HG03064 (cell line): Measurements from ENCODE around the gene CD70.
"Not testable (repeated sequence)": the region's sequence is repeated elsewhere in the genome, so short reads cannot be mapped to it uniquely, and the experiment has no call there.

Experiments
- ATAC-seq: cut with Tn5 transposase; IDR thresholded peaks from one replicate; pipeline ENCODE4 v1.9.1; 2021; ENCODE audit warnings: low read depth; ENCODE audit not compliant: unreplicated experiment

CD70 gene

DNA sequence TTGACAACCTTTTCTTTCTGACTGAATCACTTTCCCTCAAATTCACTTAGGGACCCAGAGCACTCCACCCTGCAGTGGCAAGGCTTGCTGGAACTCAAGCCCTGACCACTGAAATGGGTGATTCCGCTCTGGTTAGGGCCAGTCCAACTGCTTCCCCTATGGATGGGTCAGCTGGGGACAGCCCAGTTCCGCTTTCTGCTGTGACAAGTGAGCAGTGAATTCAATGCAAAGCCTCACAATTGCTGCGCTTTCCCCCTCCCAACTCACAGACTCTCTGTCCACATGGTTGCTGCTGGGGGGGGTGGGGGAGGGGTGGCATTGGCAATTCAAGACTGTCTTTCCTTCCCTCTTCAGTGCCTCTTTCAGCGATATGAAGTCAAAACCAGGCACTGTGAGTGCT is 18.7 kb downstream of the CD70 start:
- no peak for ATAC-seq

DNA sequence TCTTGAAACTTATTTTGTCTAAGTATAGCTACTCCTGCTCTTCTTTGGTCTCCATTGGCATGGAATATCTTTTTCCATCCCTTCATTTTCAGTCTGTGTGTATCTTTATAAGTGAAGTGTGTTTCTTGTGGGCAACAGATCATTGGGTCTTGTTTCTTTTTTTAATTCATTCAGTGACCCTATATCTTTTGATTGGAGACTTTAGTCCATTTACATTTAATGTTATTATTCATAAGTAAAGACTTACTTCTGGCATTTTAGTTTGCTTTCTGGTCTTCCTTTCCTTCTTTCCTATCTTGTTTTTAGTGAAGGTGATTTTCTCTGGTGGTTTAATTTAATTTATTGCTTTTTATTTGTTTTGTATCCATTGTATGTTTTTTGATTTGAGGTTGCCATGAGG is 19.8 kb downstream of the CD70 start:
- ATAC-seq = no peak

DNA sequence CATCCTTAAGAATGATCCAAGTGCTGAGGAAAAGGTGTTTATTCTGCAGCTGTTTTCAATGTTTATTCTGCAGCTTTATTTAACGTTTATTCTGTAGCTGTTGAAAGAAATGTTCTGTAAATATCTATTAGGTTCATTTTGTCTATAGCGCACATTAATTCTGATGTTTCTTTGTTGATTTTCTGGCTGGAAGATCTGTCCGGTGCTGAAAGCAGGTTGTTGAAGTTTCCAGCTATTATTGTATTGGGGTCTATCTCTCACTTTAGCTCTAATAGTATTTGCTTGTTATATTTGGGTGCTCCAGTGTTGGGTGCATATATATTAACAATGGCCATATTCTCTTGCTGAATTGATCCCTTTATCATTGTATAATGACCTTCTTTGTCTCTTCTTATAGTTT is 20.2 kb downstream of the CD70 start:
- no peak for ATAC-seq

DNA sequence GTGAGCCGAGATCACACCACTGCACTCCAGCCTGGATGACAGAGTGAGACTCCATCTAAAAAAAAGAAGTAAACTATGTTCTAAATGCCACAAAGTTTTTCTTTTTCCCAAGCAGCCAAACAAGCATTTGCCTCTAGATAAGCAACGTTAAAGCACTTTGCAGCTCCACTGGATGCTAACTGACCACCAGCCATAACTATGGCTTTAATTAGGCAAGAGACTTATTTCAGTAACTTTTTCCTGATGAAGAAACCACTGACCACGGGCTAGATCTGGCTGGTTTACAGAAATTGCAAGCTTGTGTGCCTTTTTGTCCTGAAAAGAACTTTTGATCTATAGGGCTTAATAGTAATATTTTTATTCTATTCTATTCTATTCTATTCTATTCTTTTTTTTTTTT is 22.1 kb downstream of the CD70 start:
- ATAC-seq = no peak

DNA sequence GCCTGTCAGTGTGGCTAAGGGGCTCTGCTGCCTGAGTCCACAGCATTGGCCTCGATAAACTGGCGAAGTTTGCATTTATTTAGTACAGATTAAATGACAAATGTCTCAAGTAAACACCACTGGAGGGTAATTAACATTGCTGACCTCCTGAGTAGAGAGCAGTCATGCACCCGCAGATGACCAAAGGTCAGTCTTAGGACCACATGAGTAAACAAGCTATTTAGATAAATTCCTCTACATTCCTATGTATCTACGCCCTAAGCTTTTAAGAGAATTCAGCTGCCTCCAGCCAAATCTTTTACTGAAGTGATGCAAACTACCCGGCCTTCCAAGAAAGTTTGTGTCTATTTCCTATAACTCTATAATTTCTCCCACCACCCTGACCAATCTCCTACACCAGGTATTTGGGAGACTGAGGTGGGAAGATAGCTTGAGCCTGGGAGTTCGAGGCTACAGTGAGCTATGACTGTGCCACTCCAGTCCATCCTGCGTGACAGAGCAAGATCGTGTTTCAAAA is 22.9 kb downstream of the CD70 start:
- no peak for ATAC-seq

DNA sequence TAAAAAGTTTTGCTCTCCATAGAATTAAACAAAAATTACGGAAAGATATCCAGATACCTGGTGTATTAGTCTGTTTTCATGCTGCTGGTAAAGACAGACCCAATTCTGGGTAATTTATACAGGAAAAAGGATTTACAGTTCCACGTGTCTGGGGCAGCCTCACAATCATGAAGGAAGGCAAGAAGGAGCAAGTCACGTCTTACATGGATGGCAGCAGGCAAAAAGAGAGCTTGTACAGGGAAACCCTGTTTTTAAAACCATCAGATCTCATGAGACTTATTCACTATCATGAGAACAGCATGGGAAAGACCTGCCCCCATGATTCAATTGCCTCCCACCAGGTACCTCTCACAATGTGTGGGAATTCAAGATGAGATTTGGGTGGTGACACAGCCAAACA is 24.2 kb downstream of the CD70 start:
- not testable (repeated sequence) for ATAC-seq

DNA sequence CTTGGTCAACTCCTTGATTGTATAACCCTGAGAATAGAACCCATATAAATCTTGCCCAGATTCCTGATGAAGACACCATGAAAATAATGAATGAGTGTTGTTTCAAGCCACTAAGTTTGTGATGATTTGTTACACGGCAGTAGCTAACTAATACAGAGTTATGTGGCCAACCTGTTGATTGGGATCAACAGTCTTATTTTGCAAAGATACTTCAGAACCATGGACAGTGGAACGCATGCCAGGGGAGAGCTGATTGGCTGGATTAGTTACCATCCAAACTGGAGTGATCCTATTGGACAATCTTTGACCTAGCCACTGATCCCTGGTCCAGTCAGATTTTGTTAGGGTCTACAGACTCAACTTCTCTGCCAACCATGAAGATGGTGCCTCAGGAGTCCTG is 26.6 kb downstream of the CD70 start:
- no peak for ATAC-seq

DNA sequence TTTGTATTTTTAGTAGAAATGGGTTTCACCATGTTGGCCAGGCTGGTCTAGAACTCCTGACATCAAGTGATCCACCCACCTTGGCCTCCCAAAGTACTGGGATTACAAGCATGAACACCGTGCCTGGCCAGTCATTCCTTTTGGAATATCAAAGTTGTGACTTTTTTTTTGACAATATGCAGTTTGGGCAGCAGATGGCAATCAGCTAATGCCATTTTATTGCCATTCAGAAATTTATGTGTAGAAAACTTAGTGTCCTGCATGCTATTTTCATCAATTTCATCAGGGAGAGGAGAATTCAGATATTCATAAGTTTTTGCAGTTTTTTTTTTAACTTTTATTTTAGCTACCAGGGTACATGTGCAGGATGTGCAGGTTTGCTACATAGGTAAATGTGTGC is 28.5 kb downstream of the CD70 start:
- not testable (repeated sequence) for ATAC-seq

DNA sequence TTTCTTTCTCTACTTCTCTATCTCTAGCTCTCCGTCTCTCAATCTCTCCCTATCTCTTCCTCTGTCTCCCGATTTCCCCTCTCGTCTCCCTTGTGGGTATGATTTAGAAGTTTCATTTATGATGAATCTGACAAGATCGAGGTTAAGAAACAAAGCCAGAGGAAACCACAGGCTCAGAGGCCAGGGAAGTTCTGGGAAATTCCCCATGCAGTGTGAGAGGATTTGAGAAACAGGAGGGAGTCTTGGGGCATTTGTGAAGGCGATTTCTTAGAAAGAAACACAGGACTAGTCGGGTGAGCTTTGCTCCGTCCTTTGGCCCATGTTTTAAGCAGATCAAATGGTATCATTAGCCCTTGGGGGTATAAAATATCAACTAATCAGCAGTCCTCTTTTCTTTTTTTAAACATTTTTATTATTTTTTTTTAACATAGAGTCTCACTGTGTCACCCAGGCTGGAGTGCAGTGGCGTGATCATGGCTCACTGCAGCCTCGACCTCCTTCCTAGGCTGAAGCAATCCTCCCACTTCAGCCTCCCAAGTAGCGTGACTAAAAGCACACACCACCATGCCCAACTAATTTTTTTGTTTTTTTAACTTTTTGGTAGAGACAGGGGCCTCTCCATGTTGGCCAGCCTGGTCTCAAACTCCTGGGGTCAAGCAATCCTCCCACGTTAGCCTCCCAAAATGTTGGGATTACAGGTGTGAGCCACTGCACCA is 34.3 kb downstream of the CD70 start:
- no peak for ATAC-seq

DNA sequence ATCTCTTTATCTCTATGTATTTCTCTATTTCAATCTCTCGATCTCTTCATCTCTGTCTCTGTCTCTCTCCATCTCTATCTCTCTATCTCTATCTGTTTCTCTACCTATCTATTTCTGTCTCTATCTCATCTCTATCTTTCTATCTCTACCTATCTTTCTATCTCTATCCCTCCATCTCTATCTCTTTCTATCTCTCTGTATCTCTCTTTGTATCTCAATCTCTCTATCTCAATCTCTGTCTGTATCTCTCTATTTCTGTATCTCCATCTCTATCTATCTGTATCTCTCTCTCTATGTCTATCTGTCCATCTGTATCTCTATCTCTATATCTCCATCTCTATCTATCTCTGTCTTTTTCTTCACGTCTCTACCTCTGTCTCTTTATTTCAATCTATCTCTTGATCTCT is 34.9 kb downstream of the CD70 start:
- ATAC-seq = no peak

DNA sequence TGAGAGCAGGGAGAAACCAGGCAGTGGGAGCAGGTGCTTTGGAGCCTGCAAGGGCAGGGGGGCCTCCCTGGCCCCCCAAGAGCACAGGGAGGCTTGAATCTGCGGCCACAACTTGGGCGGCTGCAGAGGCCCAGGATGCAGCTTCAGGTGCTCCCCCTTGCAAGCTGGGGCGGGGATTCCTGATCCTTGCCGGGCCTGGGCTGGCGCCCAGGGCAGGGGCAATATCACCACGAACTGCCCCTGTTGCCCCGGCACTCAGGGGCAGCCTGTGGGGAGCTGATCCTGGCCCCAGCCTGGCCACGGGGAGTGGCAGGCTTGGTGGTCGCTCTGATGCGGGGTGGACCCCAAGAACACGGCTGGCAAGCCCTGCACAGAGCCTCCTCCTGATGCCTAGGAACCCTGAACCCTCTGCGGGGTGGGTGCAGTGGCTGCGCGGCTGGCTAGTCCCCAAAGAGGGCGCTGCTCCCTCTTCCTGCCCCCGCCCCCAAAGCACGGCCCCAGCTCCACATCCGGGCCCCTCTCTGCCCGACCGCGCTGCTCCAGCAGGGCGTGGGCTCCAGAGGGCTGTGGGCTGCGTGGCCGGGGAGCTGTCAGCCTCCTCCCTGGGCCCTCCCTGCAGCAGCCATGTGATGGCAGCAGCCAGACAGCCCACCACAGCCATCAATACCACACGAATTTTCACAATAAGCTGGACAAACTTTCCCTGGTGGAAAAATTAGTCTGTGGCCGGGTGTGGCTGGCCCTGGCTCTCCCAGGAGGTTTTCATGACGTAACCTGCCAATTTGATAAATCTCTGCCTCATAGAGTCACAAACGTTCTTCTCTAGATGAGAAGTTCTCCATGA is 39.1 kb downstream of the CD70 start:
- ATAC-seq = no peak

DNA sequence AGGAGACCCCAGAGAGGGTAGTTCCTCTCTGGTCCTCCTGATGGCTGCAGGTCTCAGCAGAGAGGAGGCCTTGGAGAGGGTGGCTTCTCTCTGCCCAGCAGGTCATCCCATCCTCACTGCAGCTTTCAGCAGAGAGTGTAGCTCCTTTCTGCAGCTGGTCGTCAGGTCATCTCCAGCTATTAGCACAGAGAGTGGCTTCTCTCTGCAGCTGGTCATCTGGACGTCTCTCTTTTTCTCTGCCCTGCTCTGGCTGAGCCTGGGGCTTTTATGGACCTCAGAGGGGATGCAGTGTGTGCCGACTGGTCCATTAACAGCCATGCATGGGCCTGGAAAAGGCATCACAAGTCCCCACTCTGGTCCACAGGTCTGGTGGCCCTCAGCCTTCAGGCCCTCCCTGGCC is 39.9 kb downstream of the CD70 start:
- ATAC-seq = no peak

DNA sequence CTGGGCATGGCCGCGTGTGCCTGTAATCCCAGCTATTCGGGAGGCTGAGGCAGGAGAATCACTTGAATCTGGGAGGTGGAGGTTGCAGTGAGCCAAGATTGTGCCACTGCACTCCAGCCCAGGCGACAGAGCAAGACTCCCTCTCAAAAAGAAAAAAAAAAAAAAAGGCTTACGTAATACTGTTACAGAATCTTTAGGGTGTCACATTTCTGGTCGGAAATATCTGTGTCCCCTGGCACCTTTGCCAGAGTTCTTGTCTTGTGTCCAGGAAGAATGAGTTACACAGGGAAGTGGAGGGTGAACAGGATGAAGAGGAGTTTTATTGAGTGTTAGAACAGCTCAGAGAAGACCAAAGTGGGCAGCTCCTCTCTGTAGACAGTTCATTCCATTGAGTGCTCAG is 40.3 kb downstream of the CD70 start:
- not testable (repeated sequence) for ATAC-seq

DNA sequence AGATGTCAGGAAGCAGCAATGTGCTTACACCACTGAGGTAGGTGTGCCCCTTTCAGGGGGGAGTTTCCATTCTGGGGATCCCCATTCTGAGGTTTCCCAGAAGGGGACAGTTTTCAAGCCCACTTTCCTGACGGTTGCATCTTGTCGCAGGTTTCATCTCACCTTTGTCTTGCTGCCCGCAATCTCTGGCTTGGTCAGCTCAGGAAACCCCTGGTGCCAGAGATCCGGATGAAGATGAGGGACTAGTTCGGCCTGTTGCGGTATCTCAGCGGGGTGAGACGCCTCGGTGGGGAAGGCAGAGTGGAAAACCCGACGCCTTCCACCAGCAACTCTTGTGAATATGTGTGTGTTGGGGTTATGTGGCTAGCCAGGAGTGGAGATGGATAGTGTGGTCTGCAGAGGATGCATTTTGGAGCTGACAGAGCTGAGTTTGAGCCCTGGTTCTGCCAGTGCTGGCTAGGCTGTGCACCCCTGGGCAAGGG is 47.0 kb downstream of the CD70 start:
- ATAC-seq = no peak

DNA sequence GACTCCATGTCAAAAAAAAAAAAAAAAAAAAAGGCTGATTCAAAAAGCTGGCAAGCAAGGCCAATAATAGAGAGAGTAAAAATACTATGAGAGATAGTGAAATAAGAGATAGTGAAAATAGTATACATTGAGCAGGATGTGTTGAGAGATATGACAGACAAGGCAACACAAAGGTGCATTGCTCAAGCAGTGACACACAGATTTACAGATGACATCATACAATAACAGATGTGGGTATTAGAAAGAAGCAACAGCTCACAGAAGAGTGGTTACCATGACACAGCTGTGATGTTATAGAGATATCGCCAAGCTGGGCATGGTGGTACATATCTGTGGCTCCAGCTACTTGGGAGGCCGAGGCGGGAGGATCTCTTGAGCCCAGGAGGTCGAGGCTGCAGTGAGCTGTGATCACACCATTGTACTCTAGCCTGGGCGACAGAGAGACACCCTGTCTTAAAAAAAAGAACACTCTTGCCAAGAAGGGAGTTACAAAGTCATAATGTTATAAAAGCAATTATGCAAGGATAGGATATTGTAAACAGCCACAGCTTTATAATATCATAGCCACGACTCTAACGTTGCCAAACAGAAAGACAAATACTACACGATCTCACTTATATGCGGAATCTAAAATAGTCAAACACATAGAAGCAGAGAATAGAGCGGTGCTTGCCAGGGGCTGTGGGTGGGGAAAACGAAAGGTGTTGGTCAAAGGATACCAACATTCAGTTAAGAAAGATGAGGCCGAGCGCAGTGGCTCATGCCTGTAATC is 49.8 kb downstream of the CD70 start:
- no peak for ATAC-seq

DNA sequence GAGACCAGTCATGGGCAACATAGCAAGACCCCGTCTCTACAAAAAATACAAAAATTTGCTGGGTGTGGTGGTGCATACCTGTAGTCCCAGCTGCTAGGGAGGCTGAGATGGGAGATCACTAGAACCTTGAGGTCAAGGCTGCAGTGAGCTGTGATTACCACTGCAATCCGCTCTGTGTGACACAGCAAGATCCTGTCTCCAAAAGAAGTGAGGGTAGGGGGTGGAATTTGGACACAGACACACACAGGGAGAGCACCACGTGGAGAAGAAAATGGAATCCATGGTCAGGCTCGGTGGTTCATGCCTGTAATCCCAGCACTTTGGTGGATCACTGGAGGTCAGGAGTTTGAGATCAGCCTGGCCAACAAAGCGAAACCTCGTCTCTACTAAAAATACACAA is 51.4 kb downstream of the CD70 start:
- no peak for ATAC-seq
